Esophagus (tissue), 2 donors: ENCODE measurements around the gene MKNK2. TPM values are rescaled to one million over a fixed set of nuclear protein-coding genes. Genes with fewer than 3 reads are reported as not detected.
"Not testable (repeated sequence)": the region's sequence is repeated elsewhere in the genome, so short reads cannot be mapped to it uniquely, and the experiment has no call there.

Experiments
- H3K27ac ChIP-seq, 2 donors: one replicate each; pipeline ENCODE4 v1.5.1; 2013; ENCODE audit warnings: low read depth in 2 of 2, mild to moderate bottlenecking in 2 of 2, inconsistent platforms in 1 of 2, low read length in 1 of 2, moderate library complexity in 1 of 2
- H3K27me3 ChIP-seq, 2 donors: one replicate each; pipeline ENCODE4 v1.6.1; 2013; ENCODE audit warnings: low read length in 2 of 2, control low read depth in 1 of 2, mild to moderate bottlenecking in 1 of 2; ENCODE audit not compliant: insufficient read depth in 2 of 2, control insufficient read depth in 1 of 2
- H3K36me3 ChIP-seq, 2 donors: one replicate each; pipeline ENCODE4 v1.6.1; 2013; ENCODE audit warnings: low read length in 1 of 2; ENCODE audit not compliant: control insufficient read depth in 2 of 2, insufficient read depth in 2 of 2
- H3K4me1 ChIP-seq, 2 donors: one replicate each; pipeline ENCODE4 v1.6.1; 2013; ENCODE audit warnings: low read length in 1 of 2; ENCODE audit not compliant: control insufficient read depth in 2 of 2, insufficient read depth in 2 of 2
- H3K4me3 ChIP-seq, 2 donors: one replicate each; pipeline ENCODE4 v1.5.1; 2013; ENCODE audit warnings: low read length in 2 of 2, mild to moderate bottlenecking in 2 of 2, low read depth in 1 of 2, moderate library complexity in 1 of 2
- H3K9me3 ChIP-seq, 2 donors: one replicate each; pipeline ENCODE4 v1.6.1; 2013; ENCODE audit warnings: mild to moderate bottlenecking in 2 of 2, low read depth in 1 of 2, low read length in 1 of 2, moderate library complexity in 1 of 2; ENCODE audit not compliant: control insufficient read depth in 2 of 2, insufficient read depth in 1 of 2
- WGBS, 2 donors: extraction: QIAGEN DNeasy Blood & Tissue Kit; methylation state at CpG; one replicate each; pipeline ENCODE4 v1.1.7; 2013; 5-methylcytosine and 5-hydroxymethylcytosine counted together
- polyA plus RNA-seq, 2 donors: library from polyadenylated mRNA; stranded (reverse); fragments of 200-250 nt; gene quantifications; one replicate each; pipeline ENCODE4 v1.2.3, GENCODE V29; 2013
- donor health status: healthy with polysubstance abuse.
- donor health status: Bipolar disorder and iron deficiency.

Gene MKNK2
- polyA plus RNA-seq, 2 donors: 167 to 244 TPM

DNA sequence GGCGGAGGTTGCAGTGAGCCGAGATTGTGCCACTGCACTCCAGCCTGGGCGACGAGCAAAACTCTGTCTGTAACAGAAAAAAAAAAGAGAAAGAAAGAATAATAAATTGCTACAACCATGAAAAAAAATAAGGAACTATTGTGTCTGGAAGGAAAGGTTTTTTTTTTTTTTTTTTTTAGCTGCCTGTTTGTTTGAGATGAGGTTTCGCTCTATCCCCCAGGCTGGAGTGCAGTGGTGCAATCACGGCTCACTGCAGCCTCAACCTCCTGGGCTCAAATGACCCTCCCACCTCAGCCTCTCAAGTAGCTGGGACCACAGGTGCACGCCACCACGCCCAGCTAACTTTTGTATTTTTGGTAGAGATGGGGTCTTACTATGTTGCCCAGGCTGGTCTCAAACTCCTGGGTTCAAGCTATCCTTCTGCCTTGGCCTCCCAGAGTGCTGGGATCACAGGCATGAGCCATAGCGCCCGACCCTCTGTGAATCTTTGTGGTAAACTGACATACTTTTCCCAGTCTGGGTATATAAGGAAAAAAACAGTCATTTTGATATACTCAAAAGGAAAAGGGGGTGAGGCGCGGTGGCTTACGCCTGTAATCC lies 41.0 kb upstream of the MKNK2 start:
- not testable (repeated sequence) for H3K36me3 ChIP-seq, H3K9me3 ChIP-seq, H3K27me3 ChIP-seq, H3K4me3 ChIP-seq
- Histone ChIP-seq H3K4me1 (peaks cover 8 to 29% of the 10 kb centered on the region in 2 donors), H3K27ac (peak overlapping the region; percentile 58 to 88)
- WGBS, 2 donors: 93 to 95% methylated on average over 13 of the region's 13 CpGs

DNA sequence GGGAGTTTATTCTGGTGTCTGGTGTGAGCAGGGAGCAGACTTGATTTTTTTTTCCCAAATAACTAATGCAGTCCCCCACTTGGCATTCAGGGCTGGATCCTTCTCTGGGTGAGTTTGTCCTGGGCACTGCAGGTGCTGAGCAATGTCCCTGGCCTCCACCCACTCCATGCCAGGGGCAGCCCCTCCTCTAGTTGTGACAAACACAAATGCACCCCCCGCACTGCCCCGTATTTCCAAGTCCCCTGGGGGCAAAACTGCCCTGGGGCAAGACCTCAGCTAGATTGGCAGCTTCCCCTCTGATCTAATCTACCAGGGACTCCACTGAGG lies 38.6 kb upstream of the MKNK2 start:
- no peak overlapping the region for H3K4me3 ChIP-seq
- 31 to 47% methylated on average over 2 of the region's 2 CpGs for WGBS, 2 donors

DNA sequence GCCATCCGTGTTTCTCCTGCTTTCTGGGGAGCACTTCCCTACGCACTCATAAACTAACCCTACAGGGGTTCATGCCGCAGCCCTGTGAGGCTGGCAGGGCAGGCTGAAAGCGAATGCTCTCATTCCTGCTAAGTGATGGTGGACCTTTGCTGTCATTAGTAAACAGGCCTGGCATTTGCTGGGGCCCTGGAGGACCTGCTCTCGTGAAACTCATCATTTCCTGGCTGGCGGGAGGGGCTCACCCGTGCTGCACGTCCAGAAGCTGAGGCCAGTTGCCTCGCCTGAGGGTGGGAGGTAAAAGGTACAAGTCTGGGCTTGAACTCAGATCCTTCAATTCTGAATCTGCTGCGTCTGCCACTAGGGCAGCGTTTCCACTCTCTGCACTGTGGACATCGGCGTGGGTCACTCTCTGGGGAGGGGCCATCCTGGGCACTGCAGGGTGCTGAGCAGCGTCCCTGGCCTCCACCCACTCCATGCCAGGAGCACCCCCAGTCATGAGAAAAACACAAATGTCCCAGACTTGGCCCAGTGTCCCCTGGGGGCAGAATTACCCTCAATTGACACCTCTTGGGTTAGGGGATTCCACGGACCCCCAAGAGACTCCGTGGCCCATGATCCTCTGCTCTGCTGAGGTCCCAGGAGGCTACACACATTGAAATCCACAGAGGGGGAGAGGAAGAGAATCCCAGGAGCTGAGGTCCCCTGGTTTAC lies 38.1 kb upstream of the MKNK2 start:
- peaks cover 6 to 26% of the 10 kb centered on the region in 2 donors for H3K4me1 ChIP-seq
- H3K4me3 ChIP-seq: no peak overlapping the region
- WGBS, 2 donors: 39 to 52% methylated on average over 16 of the region's 16 CpGs
- H3K27ac ChIP-seq: peak overlapping the region; percentile 82 to 93
- H3K36me3 ChIP-seq: no peaks in the 10 kb centered on the region
- H3K9me3 ChIP-seq: no peaks in the 10 kb centered on the region
- H3K27me3 ChIP-seq: no peaks in the 10 kb centered on the region

More for the DNA sequence above, 38.6 kb upstream of the MKNK2 start:
- Histone ChIP-seq H3K4me1 (peaks cover 6 to 26% of the 10 kb centered on the region in 2 donors), H3K27me3 (no peaks in the 10 kb centered on the region), H3K9me3 (no peaks in the 10 kb centered on the region), H3K27ac (peak overlapping the region; percentile 82 to 93), H3K36me3 (no peaks in the 10 kb centered on the region)

- no peaks in the 10 kb centered on the region for H3K9me3 ChIP-seq
- no peak overlapping the region for H3K4me3 ChIP-seq
- no peaks in the 10 kb centered on the region for H3K27me3 ChIP-seq
- whole genome bisulfite sequencing, 2 donors: 46 to 62% methylated on average over 14 of the region's 14 CpGs
- peaks cover 0 to 3% of the 10 kb centered on the region in 2 donors for H3K36me3 ChIP-seq
- H3K4me1 ChIP-seq: peaks cover 6 to 29% of the 10 kb centered on the region in 2 donors
- H3K27ac ChIP-seq: peak overlapping the region; percentile 69 to 70
Measured at GRCh38 chr19:2087621-2088100, 36.6 kb upstream of the MKNK2 start.

GRCh38 chr19:2086695-2087620 lies 35.9 kb upstream of the MKNK2 start:
- H3K27me3 ChIP-seq, H3K4me3 ChIP-seq, H3K9me3 ChIP-seq, H3K36me3 ChIP-seq: not testable (repeated sequence)
- Histone ChIP-seq H3K27ac (peak overlapping the region; percentile 69 to 86), H3K4me1 (peaks cover 6 to 29% of the 10 kb centered on the region in 2 donors)
- 40 to 53% methylated on average over 13 of the region's 13 CpGs for WGBS, 2 donors

DNA sequence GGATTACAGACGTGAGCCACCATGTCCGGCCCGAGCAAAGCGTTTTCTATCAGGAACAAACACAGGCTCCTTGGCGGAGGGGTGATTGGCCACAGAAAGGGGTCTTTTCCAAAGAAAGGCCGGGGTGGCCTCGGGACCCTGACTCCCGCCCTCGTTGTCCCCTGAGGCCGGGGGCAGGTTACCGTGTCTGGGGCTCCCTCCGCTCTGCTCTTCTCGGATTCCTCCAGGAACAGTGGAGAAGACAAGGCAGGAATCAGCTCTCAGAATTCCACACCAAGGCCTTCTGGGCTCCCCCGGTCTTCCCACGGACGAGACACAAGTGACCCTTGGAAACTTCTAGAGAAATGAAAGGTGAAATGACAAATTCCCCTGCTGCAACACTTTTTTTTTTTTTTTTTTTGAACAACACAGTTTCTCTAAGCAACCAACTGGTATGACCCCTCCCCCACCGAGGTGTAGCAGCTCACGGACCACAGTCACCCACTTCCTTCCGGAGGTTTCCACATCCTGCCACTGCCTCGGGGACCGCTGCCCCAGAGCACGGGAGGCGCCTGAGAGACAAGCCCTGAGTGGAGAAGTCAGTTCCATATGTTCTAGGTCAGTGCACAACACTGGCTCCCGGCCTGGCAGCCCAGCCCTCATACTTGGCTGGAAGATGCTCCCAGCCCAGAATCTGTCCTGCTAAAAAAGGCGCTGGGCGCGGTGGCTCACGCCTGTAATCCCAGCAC lies 34.1 kb upstream of the MKNK2 start:
- Histone ChIP-seq H3K36me3 (peaks cover 0 to 3% of the 10 kb centered on the region in 2 donors), H3K27ac (peak overlapping the region; percentile 31 to 80), H3K9me3 (no peaks in the 10 kb centered on the region), H3K4me1 (peaks cover 3 to 30% of the 10 kb centered on the region in 2 donors), H3K27me3 (no peaks in the 10 kb centered on the region), H3K4me3 (peak overlapping the region; percentile 13 to 29)
- WGBS, 2 donors: 57 to 60% methylated on average over 28 of the region's 28 CpGs

- H3K27me3 ChIP-seq: no peaks in the 10 kb centered on the region
- peak overlapping the region; percentile 60 to 87 for H3K27ac ChIP-seq
- H3K4me3 ChIP-seq: peak overlapping the region; percentile 36
- H3K4me1 ChIP-seq: peaks cover 6 to 23% of the 10 kb centered on the region in 2 donors
- H3K9me3 ChIP-seq: no peaks in the 10 kb centered on the region
- 61 to 68% methylated on average over 20 of the region's 20 CpGs for WGBS, 2 donors
- peaks cover 0 to 19% of the 10 kb centered on the region in 2 donors for H3K36me3 ChIP-seq
Measured at GRCh38 chr19:2083174-2083854, 32.3 kb upstream of the MKNK2 start.

DNA sequence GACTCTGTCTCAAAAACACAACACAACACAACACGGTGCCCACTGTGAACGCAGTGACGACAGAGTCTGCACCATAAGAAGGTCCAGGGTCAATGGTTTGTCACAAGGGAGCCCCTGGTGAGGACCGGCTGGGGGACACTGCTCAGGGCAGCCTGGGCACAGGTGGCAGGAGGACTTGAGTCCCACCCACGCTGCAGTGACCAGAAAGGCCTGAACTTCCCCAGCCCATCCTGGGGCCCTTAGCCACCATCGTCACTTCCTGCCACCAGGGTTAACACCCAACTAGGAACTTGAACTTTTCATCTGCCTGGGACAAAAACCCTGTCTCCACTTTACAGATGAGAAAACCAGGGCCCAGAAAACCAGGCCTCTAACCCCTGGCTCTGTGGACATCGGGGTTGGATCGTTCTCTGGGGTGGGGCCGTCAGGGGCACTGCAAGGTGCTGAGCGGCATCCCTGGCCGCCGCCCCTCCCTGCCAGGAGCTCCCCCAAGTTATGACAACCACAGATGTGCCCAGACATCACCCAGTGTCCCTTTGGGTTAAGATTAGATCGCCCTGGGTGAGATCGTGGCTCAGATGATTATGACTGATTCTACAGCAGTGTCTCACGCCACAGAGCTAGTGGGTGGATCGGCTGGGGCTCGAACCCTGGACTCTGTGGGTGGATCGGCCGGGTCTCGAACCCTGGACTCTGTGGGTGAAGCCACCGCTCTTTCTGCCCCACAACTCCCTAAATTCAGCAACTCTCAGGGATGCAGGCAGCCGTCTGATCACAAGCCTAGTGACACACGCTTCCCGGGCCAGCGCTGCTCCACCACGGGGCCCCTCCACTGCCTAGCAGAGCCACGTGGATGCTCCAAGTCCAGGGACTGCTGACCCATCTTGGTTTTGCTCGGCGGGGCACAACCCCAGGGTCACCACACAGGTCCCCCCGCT lies 31.1 kb upstream of the MKNK2 start:
- 71 to 80% methylated on average over 30 of the region's 30 CpGs for WGBS, 2 donors
- no peaks in the 10 kb centered on the region for H3K9me3 ChIP-seq
- H3K27me3 ChIP-seq: no peaks in the 10 kb centered on the region
- H3K36me3 ChIP-seq: peaks cover 0 to 30% of the 10 kb centered on the region in 2 donors
- H3K4me1 ChIP-seq: peaks cover 6 to 15% of the 10 kb centered on the region in 2 donors
- H3K4me3 ChIP-seq: peak overlapping the region; percentile 11 to 36
- peak overlapping the region; percentile 39 to 50 for H3K27ac ChIP-seq
